Cardiac muscle cell (in vitro differentiated cells and primary cell): ENCODE measurements around the gene NDUFA9. TPM values are rescaled to one million over a fixed set of nuclear protein-coding genes. Genes with fewer than 3 reads are reported as not detected.

ENCODE experiments used
- DNase-seq, 2 donors: peaks; one replicate each; pipeline versions ENCODE4 v3.0.0 to v3.0.0-alpha.2; 2010 to 2017; ENCODE audit warnings: low read depth in 1 of 2, low spot score in 1 of 2
- H3K27ac ChIP-seq: fragments of 200-600 bp; sonication (generic); 2 replicates; pipeline ENCODE4 v1.5.1; 2016
- H3K27me3 ChIP-seq: fragments of 200-600 bp; sonication (generic); 2 replicates; pipeline ENCODE4 v1.6.0; 2016; ENCODE audit warnings: control low read depth
- H3K36me3 ChIP-seq: fragments of 200-600 bp; sonication (generic); 2 replicates; pipeline ENCODE4 v1.5.1; 2016; ENCODE audit warnings: control low read depth
- H3K4me1 ChIP-seq: fragments of 200-600 bp; sonication (generic); 2 replicates; pipeline ENCODE4 v1.8.1; 2017; ENCODE audit warnings: low read depth, mild to moderate bottlenecking, mixed run types
- H3K4me3 ChIP-seq: fragments of 200-600 bp; sonication (generic); 2 replicates; pipeline ENCODE4 v1.5.1; 2016; ENCODE audit warnings: mild to moderate bottlenecking
- H3K9me3 ChIP-seq: fragments of 200-600 bp; sonication (generic); 2 replicates; pipeline ENCODE4 v1.5.1; 2017; ENCODE audit warnings: low read depth, mild to moderate bottlenecking, control low read depth
- polyA plus RNA-seq: library from polyadenylated mRNA; unstranded; fragments of >200 nt; fragmentation: Nextera tagmentation; extraction: Ambion mirVana; gene quantifications from 2 replicates; pipeline ENCODE4 v1.2.1, GENCODE V29; 2016
- total RNA-seq: library from RNA; depleted of rRNA; stranded (reverse); fragments of >200 nt; gene quantifications from 2 replicates; pipeline ENCODE4 v1.2.3, GENCODE V29; 2016
- TF ChIP-seq, protein P1 (sequence below): IDR thresholded peaks from 2 replicates; pipeline ENCODE4 v1.5.1; 2012; ENCODE audit warnings: low read depth, mild to moderate bottlenecking, low read length

The NDUFA9 gene
- total and polyA plus RNA-seq, 2 experiments from 2014 or later: 46.7 to 219 TPM

GRCh38 chr12:4685317-4685716, 36.4 kb downstream of the NDUFA9 start:
- Histone ChIP-seq H3K4me3 (no peak overlapping the region), H3K9me3 (no peaks in the 10 kb centered on the region), H3K36me3 (peaks cover 36% of the 10 kb centered on the region), H3K27ac (no peak overlapping the region), H3K27me3 (no peaks in the 10 kb centered on the region), H3K4me1 (no peaks in the 10 kb centered on the region)
- DNase-seq: no peak
- TF ChIP-seq, protein P1, sequence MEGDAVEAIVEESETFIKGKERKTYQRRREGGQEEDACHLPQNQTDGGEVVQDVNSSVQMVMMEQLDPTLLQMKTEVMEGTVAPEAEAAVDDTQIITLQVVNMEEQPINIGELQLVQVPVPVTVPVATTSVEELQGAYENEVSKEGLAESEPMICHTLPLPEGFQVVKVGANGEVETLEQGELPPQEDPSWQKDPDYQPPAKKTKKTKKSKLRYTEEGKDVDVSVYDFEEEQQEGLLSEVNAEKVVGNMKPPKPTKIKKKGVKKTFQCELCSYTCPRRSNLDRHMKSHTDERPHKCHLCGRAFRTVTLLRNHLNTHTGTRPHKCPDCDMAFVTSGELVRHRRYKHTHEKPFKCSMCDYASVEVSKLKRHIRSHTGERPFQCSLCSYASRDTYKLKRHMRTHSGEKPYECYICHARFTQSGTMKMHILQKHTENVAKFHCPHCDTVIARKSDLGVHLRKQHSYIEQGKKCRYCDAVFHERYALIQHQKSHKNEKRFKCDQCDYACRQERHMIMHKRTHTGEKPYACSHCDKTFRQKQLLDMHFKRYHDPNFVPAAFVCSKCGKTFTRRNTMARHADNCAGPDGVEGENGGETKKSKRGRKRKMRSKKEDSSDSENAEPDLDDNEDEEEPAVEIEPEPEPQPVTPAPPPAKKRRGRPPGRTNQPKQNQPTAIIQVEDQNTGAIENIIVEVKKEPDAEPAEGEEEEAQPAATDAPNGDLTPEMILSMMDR: no peak

DNA sequence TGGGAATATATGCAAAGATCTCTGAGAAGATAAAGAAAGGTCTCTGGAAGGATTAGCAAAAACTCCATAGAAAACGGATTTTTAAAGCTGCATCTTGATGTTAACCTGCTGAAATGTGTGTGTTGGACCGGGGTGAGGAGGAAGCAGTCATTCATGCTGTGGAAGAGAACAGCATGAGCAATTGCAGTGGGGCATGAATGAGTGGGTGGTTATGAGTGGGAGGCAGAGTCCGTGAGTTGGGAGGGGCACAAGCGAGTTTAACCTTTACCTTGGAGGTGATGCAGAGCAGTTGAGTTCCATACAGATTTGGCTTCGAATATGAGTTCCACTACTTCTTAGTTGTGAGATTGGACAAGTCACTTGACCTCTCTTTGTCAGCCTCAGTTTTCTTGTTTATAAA, 41.8 kb downstream of the NDUFA9 start:
- Histone ChIP-seq H3K36me3 (peaks cover 24% of the 10 kb centered on the region), H3K4me3 (no peak overlapping the region), H3K27ac (no peak overlapping the region), H3K9me3 (no peaks in the 10 kb centered on the region), H3K27me3 (no peaks in the 10 kb centered on the region), H3K4me1 (no peaks in the 10 kb centered on the region)
- TF ChIP-seq, protein P1: no peak
- DNase-seq: no peak

Other genes with a start within 250 kb of the NDUFA9 start
- gene FGF6, start 203.3 kb upstream of the NDUFA9 start, total RNA-seq: not detected in 2 replicates
- not detected in 2 replicates for gene FGF6, start 203.3 kb upstream of the NDUFA9 start, polyA plus RNA-seq
- 7.5 and 17.1 TPM in 2 replicates for gene RAD51AP1, start 110.2 kb upstream of the NDUFA9 start, total RNA-seq
- 9.9 and 27.0 TPM in 2 replicates for gene RAD51AP1, start 110.2 kb upstream of the NDUFA9 start, polyA plus RNA-seq
- gene DYRK4, start 86.9 kb upstream of the NDUFA9 start, total RNA-seq: 65.1 and 108 TPM in 2 replicates
- gene DYRK4, start 86.9 kb upstream of the NDUFA9 start, polyA plus RNA-seq: 86.9 and 90.4 TPM in 2 replicates
- gene AKAP3, start 63 bp upstream of the NDUFA9 start, total RNA-seq: 13.2 and 20.8 TPM in 2 replicates
- 5.0 TPM in 2 replicates for gene AKAP3, start 63 bp upstream of the NDUFA9 start, polyA plus RNA-seq
- gene GALNT8, start 71.3 kb downstream of the NDUFA9 start, total RNA-seq: 2.7 and 8.1 TPM in 2 replicates
- 4.2 and 5.5 TPM in 2 replicates for gene GALNT8, start 71.3 kb downstream of the NDUFA9 start, polyA plus RNA-seq